A673 (cell line): ENCODE results near the gene VEGFB.

Experiments used
- CTCF ChIP-seq: fragments of 300-800, 200-600 bp; sonication (generic); conservative IDR thresholded peaks from 2 replicates; pipeline ENCODE4 v1.5.1; 2017; ENCODE audit warnings: low read depth, mild to moderate bottlenecking, antibody characterized with exemption, low read length, moderate library complexity, mixed read lengths
- EZH2 ChIP-seq: fragments of 200-600 bp; sonication (generic); IDR thresholded peaks from 2 replicates; pipeline ENCODE4 v1.6.1; 2017; ENCODE audit warnings: borderline replicate concordance, low read depth, mild to moderate bottlenecking, mixed read lengths, antibody characterized with exemption, low read length; ENCODE audit not compliant: poor library complexity, severe bottlenecking

DNA sequence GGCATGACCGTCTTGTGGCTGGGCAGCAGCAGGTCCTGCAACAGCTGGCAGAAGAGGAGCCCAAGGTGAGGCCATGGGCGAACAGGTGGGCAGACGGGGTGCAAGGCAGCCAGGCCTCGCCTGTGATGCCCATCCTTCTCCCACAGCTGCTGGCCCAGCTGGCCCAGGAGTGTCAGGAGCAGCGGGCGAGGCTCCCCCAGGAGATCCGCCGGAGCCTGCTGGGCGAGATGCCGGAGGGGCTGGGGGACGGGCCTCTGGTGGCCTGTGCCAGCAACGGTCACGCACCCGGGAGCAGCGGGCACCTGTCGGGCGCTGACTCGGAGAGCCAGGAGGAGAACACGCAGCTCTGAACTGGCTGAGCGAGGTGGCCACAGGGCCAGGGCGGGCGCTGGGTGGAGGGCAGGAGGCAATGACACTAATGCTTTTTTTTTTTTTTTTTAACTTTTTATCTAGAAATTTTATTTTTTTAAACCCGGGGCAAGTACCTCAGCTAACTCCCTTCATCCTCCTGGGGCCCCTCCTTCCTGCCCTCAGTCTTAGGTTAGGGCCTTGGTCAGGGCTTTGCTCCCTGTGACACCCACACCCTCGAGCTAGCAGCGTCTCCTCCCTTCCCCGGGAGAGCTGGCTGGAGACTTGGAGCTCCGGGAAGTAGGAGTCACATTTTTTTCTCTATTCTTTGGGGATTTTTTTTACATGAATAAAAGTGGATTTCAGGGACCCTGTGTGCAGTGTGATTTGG lies 33.0 kb downstream of the VEGFB start:
- TF ChIP-seq CTCF, result no peak
- no peak for TF ChIP-seq EZH2
